Measurements from ENCODE around the gene MYT1. TPM values are rescaled to one million over a fixed set of nuclear protein-coding genes. Genes with fewer than 3 reads are reported as not detected.

The MYT1 gene
- total RNA-seq, 1 donor from 2014 or later, result 3.3 TPM

- H3K36me3 Mint-ChIP-seq (ENCODE audit: low read depth), result no peaks in the 10 kb centered on the region
- TF ChIP-seq CTCF (IDR thresholded peaks at IDR 0.05), result no peak
- no peak overlapping the region for H3K27ac Mint-ChIP-seq
- intact Hi-C loops (cut with micrococcal nuclease), result no loop called here
- no peaks in the 10 kb centered on the region for H3K4me1 Mint-ChIP-seq
- H3K27me3 Mint-ChIP-seq, result peaks cover 7% of the 10 kb centered on the region
- CTCF ChIA-PET, result no interaction called here
- no peak for DNase-seq
- POLR2A ChIA-PET, result no interaction called here
- no peak for ATAC-seq (ENCODE audit: low read depth)
- H3K9me3 Mint-ChIP-seq, result no peaks in the 10 kb centered on the region
- no peak overlapping the region for H3K4me3 Mint-ChIP-seq
Measured at GRCh38 chr20:64209148-64209547, 44.9 kb downstream of the MYT1 start.

GRCh38 chr20:64210656-64211369 lies 46.6 kb downstream of the MYT1 start:
- no peak for TF ChIP-seq CTCF (IDR thresholded peaks at IDR 0.05)
- Mint-ChIP-seq H3K4me3 (no peak overlapping the region), H3K4me1 (no peaks in the 10 kb centered on the region), H3K9me3 (no peaks in the 10 kb centered on the region), H3K27me3 (peaks cover 5% of the 10 kb centered on the region), H3K27ac (no peak overlapping the region), H3K36me3 (ENCODE audit: low read depth) (no peaks in the 10 kb centered on the region)
- ChIA-PET CTCF (no interaction called here), POLR2A (no interaction called here)
- no peak for ATAC-seq (ENCODE audit: low read depth)
- DNase-seq, result no peak
- intact Hi-C loops (cut with micrococcal nuclease), result no loop called here

- Mint-ChIP-seq H3K9me3 (no peaks in the 10 kb centered on the region), H3K36me3 (ENCODE audit: low read depth) (no peaks in the 10 kb centered on the region), H3K27me3 (peaks cover 4% of the 10 kb centered on the region), H3K4me1 (no peaks in the 10 kb centered on the region), H3K27ac (no peak overlapping the region), H3K4me3 (no peak overlapping the region)
- ChIA-PET CTCF (no interaction called here), POLR2A (no interaction called here)
- intact Hi-C loops (cut with micrococcal nuclease), result no loop called here
- DNase-seq (no peak), ATAC-seq (ENCODE audit: low read depth) (no peak)
- no peak for TF ChIP-seq CTCF (IDR thresholded peaks at IDR 0.05)
Measured at GRCh38 chr20:64211874-64212658, 47.8 kb downstream of the MYT1 start.

GRCh38 chr20:64212755-64213154 lies 48.5 kb downstream of the MYT1 start:
- ChIA-PET CTCF (no interaction called here), POLR2A (no interaction called here)
- H3K27ac Mint-ChIP-seq, result no peak overlapping the region
- H3K9me3 Mint-ChIP-seq, result no peaks in the 10 kb centered on the region
- no peaks in the 10 kb centered on the region for H3K36me3 Mint-ChIP-seq (ENCODE audit: low read depth)
- peaks cover 6% of the 10 kb centered on the region for H3K27me3 Mint-ChIP-seq
- ATAC-seq (ENCODE audit: low read depth) (no peak), DNase-seq (no peak)
- intact Hi-C loops (cut with micrococcal nuclease), result no loop called here
- no peaks in the 10 kb centered on the region for H3K4me1 Mint-ChIP-seq
- TF ChIP-seq CTCF (IDR thresholded peaks at IDR 0.05), result no peak
- H3K4me3 Mint-ChIP-seq, result no peak overlapping the region

GRCh38 chr20:64214113-64214512 lies 49.9 kb downstream of the MYT1 start:
- no peak overlapping the region for H3K4me3 Mint-ChIP-seq
- no peak for ATAC-seq (ENCODE audit: low read depth)
- H3K27me3 Mint-ChIP-seq, result peaks cover 6% of the 10 kb centered on the region
- no peaks in the 10 kb centered on the region for H3K9me3 Mint-ChIP-seq
- POLR2A ChIA-PET, result no interaction called here
- no peaks in the 10 kb centered on the region for H3K36me3 Mint-ChIP-seq (ENCODE audit: low read depth)
- no peak for DNase-seq
- no peak for TF ChIP-seq CTCF (IDR thresholded peaks at IDR 0.05)
- CTCF ChIA-PET, result no interaction called here
- H3K27ac Mint-ChIP-seq, result no peak overlapping the region
- intact Hi-C loops (cut with micrococcal nuclease), result no loop called here
- no peaks in the 10 kb centered on the region for H3K4me1 Mint-ChIP-seq
